Astrocyte (in vitro differentiated cells and primary cell): ENCODE measurements around the gene UBR1. TPM values are rescaled to one million over a fixed set of nuclear protein-coding genes. Genes with fewer than 3 reads are reported as not detected.

Experiments used
- DNase-seq: peaks from one replicate; pipeline ENCODE4 v3.0.0-alpha.2; 2010; ENCODE audit warnings: low read depth
- FAIRE-seq: peaks from 2 replicates; lab custom pipeline; 2011; peaks lifted over from hg19 to GRCh38; lab: Jason Lieb, UNC
- H2AFZ ChIP-seq: 2 replicates; pipeline ENCODE4 v1.6.0; 2012; ENCODE audit warnings: low read depth, low read length, inconsistent platforms
- H3K27ac ChIP-seq: 2 replicates; pipeline ENCODE4 v1.5.1; 2011; ENCODE audit warnings: low read depth, low read length, inconsistent platforms
- H3K27me3 ChIP-seq: 2 replicates; pipeline ENCODE4 v1.6.0; 2011; ENCODE audit warnings: low read length, inconsistent platforms; ENCODE audit not compliant: insufficient read depth
- H3K36me3 ChIP-seq: 2 replicates; pipeline ENCODE4 v1.5.1; 2011; ENCODE audit warnings: low read length, inconsistent platforms; ENCODE audit not compliant: insufficient read depth
- H3K4me1 ChIP-seq: 2 replicates; pipeline ENCODE4 v1.5.1; 2011; ENCODE audit warnings: low read length, inconsistent platforms; ENCODE audit not compliant: insufficient read depth
- H3K4me2 ChIP-seq: 2 replicates; pipeline ENCODE4 v1.6.0; 2012; ENCODE audit warnings: low read length, inconsistent platforms
- H3K4me3 ChIP-seq: 2 replicates; pipeline ENCODE4 v1.5.1; 2011; ENCODE audit warnings: low read depth, mild to moderate bottlenecking, low read length, inconsistent platforms; ENCODE audit not compliant: insufficient read depth
- H3K79me2 ChIP-seq: 2 replicates; pipeline ENCODE4 v1.6.0; 2012; ENCODE audit warnings: mild to moderate bottlenecking, low read length, inconsistent platforms; ENCODE audit not compliant: insufficient read depth
- H3K9ac ChIP-seq: 2 replicates; pipeline ENCODE4 v1.6.0; 2012; ENCODE audit warnings: mild to moderate bottlenecking, low read length, inconsistent platforms
- H3K9me3 ChIP-seq: 2 replicates; pipeline ENCODE4 v1.5.1; 2012; ENCODE audit warnings: low read depth, mild to moderate bottlenecking, low read length, inconsistent platforms; ENCODE audit not compliant: insufficient read depth
- H4K20me1 ChIP-seq: 2 replicates; pipeline ENCODE4 v1.6.0; 2012; ENCODE audit warnings: low read length, inconsistent platforms; ENCODE audit not compliant: insufficient read depth
- H3K27ac Mint-ChIP-seq: one replicate; pipeline ENCODE4 v1.8.0; 2021; ENCODE audit warnings: mild to moderate bottlenecking, mixed read lengths; ENCODE audit not compliant: unreplicated experiment
- H3K27me3 Mint-ChIP-seq: one replicate; pipeline ENCODE4 v1.8.0; 2021; ENCODE audit warnings: low read depth, mixed read lengths; ENCODE audit not compliant: unreplicated experiment
- H3K36me3 Mint-ChIP-seq: one replicate; pipeline ENCODE4 v1.8.0; 2021; ENCODE audit warnings: low read depth, mixed read lengths; ENCODE audit not compliant: unreplicated experiment
- H3K4me1 Mint-ChIP-seq: one replicate; pipeline ENCODE4 v1.8.0; 2021; ENCODE audit warnings: low read depth, mixed read lengths; ENCODE audit not compliant: unreplicated experiment
- H3K4me3 Mint-ChIP-seq: one replicate; pipeline ENCODE4 v1.8.0; 2021; ENCODE audit warnings: mild to moderate bottlenecking, moderate library complexity, mixed read lengths; ENCODE audit not compliant: unreplicated experiment
- H3K9me3 Mint-ChIP-seq: one replicate; pipeline ENCODE4 v1.8.0; 2021; ENCODE audit warnings: mild to moderate bottlenecking, mixed read lengths; ENCODE audit not compliant: unreplicated experiment
- CTCF ChIP-seq: IDR thresholded peaks from 2 replicates; pipeline ENCODE4 v1.5.1; 2011; ENCODE audit warnings: low read depth, mild to moderate bottlenecking, inconsistent platforms, low read length, moderate library complexity; ENCODE audit not compliant: insufficient read depth
- EZH2 ChIP-seq: IDR thresholded peaks from 2 replicates; pipeline ENCODE4 v1.6.1; 2012; ENCODE audit warnings: mild to moderate bottlenecking, low read length, inconsistent platforms; ENCODE audit not compliant: insufficient read depth
- total RNA-seq: library from RNA; stranded (reverse); gene quantifications from 2 replicates; pipeline ENCODE4 v1.2.1, GENCODE V29; 2021

The UBR1 gene
- total RNA-seq, 1 donor from 2014 or later: 25.7 TPM

GRCh38 chr15:43096411-43096810, 9.4 kb downstream of the UBR1 start:
- H3K9ac ChIP-seq: no peak overlapping the region

GRCh38 chr15:43095708-43096347, 10.0 kb downstream of the UBR1 start:
- FAIRE-seq (no peak), DNase-seq (peak; percentile 47)
- no peaks in the 10 kb centered on the region for H3K27me3 ChIP-seq
- no peak overlapping the region for H2AFZ ChIP-seq
- Mint-ChIP-seq H3K4me3 (no peak overlapping the region), H3K36me3 (peaks cover 13% of the 10 kb centered on the region), H3K9me3 (no peaks in the 10 kb centered on the region), H3K27ac (peak overlapping the region; percentile 60), H3K4me1 (peaks cover 34% of the 10 kb centered on the region), H3K27me3 (no peaks in the 10 kb centered on the region)
- no peaks in the 10 kb centered on the region for H3K9me3 ChIP-seq
- H3K36me3 ChIP-seq: peaks cover 6% of the 10 kb centered on the region
- TF ChIP-seq CTCF (no peak), EZH2 (no peak)
- no peak overlapping the region for H3K9ac ChIP-seq
- H4K20me1 ChIP-seq: peaks cover 64% of the 10 kb centered on the region
- peaks cover 20% of the 10 kb centered on the region for H3K4me1 ChIP-seq
- H3K4me2 ChIP-seq: peak overlapping the region; percentile 23
- no peak overlapping the region for H3K4me3 ChIP-seq
- no peak overlapping the region for H3K27ac ChIP-seq
- H3K79me2 ChIP-seq: peaks cover 77% of the 10 kb centered on the region

More at GRCh38 chr15:43096411-43096810, 9.4 kb downstream of the UBR1 start:
- no peak for FAIRE-seq
- Histone ChIP-seq H4K20me1 (peaks cover 70% of the 10 kb centered on the region), H3K27ac (no peak overlapping the region), H3K27me3 (no peaks in the 10 kb centered on the region), H3K4me3 (no peak overlapping the region), H3K4me2 (peak overlapping the region; percentile 37), H3K79me2 (peaks cover 77% of the 10 kb centered on the region), H3K4me1 (peaks cover 20% of the 10 kb centered on the region), H3K9me3 (no peaks in the 10 kb centered on the region), H3K36me3 (peaks cover 10% of the 10 kb centered on the region), H2AFZ (no peak overlapping the region)
- H3K27ac Mint-ChIP-seq: no peak overlapping the region
- DNase-seq: no peak
- TF ChIP-seq EZH2 (no peak), CTCF (no peak)
- H3K9me3 Mint-ChIP-seq: no peaks in the 10 kb centered on the region
- H3K27me3 Mint-ChIP-seq: no peaks in the 10 kb centered on the region
- peaks cover 38% of the 10 kb centered on the region for H3K4me1 Mint-ChIP-seq
- peaks cover 17% of the 10 kb centered on the region for H3K36me3 Mint-ChIP-seq
- no peak overlapping the region for H3K4me3 Mint-ChIP-seq

GRCh38 chr15:43095243-43095642, 10.6 kb downstream of the UBR1 start:
- no peaks in the 10 kb centered on the region for H3K27me3 ChIP-seq
- no peaks in the 10 kb centered on the region for H3K9me3 Mint-ChIP-seq
- H3K9ac ChIP-seq: no peak overlapping the region
- TF ChIP-seq EZH2: no peak
- TF ChIP-seq CTCF: no peak
- H3K36me3 ChIP-seq: peaks cover 3% of the 10 kb centered on the region
- H3K4me3 Mint-ChIP-seq: no peak overlapping the region
- FAIRE-seq (no peak), DNase-seq (peak; percentile 84)
- H2AFZ ChIP-seq: no peak overlapping the region
- H3K4me3 ChIP-seq: no peak overlapping the region
- H3K79me2 ChIP-seq: peaks cover 78% of the 10 kb centered on the region
- H3K9me3 ChIP-seq: no peaks in the 10 kb centered on the region
- H3K4me1 Mint-ChIP-seq: peaks cover 33% of the 10 kb centered on the region
- H3K27ac ChIP-seq: peak overlapping the region; percentile 15
- H3K36me3 Mint-ChIP-seq: peaks cover 12% of the 10 kb centered on the region
- H3K4me1 ChIP-seq: peaks cover 20% of the 10 kb centered on the region
- no peaks in the 10 kb centered on the region for H3K27me3 Mint-ChIP-seq
- H3K4me2 ChIP-seq: peak overlapping the region; percentile 23
- peaks cover 60% of the 10 kb centered on the region for H4K20me1 ChIP-seq
- H3K27ac Mint-ChIP-seq: no peak overlapping the region
